ENCODE data around the gene DOK6.
"Not testable (repeated sequence)": the region's sequence is repeated elsewhere in the genome, so short reads cannot be mapped to it uniquely, and the experiment has no call there.

DOK6 gene

GRCh38 chr18:69628774-69629359, 228.2 kb downstream of the DOK6 start:
- DNase-seq: peak; percentile 19

DNA sequence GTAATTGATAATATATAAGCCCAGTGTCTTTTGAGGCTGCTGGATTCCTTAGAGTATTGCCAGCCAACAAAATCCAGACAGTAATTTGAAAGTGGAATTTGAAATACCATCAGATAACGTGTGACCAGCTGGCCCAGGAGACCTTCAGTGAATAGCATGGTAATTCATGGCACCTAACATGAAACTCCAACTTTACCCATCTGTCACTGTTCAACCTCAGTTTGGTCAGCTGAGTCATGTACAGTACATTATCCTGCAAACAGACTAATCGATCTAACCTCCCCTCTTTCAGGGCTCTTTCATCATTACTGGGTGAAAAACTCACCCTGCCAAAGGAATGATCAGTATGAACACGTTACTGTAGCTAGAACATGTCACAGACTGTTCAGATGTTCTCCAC, 230.6 kb downstream of the DOK6 start:
- DNase-seq: peak; percentile 21

DNA sequence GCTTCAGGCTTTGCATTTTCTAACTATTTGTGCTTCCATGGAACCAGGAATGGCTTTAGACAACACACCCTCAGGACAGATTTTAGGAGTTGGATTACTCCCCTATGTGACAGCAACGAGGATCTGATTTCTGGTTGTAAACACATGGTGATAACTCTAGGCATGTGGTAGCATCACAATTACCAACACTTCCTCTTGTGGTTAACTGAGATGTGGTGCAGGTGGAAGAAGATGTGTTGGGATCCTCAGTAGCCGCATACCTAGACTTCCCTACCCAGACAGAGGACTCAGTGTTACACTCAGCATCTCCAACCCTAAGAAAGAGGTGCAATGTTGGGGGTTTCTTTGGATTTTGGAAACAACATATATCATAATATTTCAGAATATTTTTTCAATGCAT, 234.8 kb downstream of the DOK6 start:
- DNase-seq: peak; percentile 74

DNA sequence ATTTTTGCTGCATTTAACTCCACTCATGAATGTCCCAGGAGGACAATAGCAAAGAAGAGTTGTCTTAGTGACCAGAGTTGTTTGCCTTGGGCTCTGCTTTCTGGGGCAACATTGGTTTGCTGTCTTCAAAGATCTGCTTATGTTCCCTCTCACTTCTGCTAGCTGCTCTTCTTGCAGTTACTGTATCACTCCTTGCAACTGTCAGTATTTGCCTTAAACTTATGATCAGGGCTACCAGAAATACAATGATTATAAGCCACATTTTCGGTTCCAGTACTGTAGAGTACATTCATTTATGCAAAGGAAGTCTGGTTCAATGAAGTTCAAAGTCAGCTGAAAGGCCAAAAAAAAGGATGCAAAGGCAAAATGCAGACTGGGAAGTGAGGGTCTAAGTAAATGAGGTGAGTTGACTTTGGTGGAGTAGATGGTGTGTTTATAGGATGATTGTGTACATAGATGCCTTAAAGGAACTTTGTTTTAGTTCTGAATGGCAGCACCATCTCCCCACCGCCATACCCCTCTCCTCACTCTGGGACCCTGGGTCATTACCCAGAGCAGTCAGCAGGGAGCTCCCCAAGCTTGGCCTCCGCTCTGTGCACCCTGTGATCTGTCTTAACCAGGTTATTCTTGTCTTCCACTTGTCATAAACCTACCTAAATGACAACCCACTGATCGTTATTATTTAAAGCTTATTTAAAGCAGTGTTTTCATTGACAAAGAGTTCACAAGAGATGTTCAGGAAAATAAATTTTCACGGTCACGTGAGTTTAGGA, 236.0 kb downstream of the DOK6 start:
- peak; percentile 42 for DNase-seq

- DNase-seq: no peak
Observed at GRCh38 chr18:69638056-69638455, 237.4 kb downstream of the DOK6 start.

GRCh38 chr18:69647702-69648101, 247.0 kb downstream of the DOK6 start:
- DNase-seq: peak; percentile 80

DNA sequence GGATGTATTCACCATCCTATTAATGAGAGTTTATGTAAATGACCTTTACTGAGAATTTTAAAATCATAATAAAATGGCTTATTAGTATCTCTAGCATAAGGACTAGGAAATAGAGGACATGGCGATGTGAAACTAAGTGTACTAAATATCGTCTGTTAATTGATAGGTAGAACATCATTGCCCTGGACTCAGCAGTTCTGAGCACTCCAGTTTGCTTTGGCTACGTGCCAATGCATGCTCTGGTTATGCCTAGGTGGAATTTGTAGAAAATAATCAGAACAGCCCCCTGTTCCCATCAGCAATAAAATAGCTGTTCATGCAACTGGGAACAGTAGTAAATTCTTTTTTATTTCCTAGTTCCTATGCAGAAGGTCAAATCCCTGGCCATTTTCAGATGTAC, 247.8 kb downstream of the DOK6 start:
- DNase-seq: peak; percentile 88

GRCh38 chr18:69649684-69650083, 249.0 kb downstream of the DOK6 start:
- DNase-seq: no peak

DNA sequence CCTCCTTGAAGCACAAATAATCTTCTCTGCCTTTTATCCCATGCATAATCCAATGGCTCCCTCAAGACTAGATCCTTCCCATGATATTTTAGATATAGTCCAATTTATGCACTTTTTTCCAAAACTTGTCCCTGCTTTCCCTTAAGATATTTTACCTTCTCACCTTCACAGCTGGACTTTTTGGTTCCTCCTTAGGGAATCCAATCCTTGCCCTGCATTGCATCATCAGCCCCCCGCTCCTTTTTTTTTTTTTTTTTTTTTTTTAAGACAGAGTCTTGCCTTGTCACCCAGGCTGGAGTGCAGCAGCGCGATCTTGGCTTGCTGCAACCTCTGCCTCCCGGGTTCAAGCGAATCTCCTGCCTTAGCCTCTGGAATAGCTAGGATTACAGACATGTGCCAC, 250.6 kb downstream of the DOK6 start:
- no peak for DNase-seq

DNA sequence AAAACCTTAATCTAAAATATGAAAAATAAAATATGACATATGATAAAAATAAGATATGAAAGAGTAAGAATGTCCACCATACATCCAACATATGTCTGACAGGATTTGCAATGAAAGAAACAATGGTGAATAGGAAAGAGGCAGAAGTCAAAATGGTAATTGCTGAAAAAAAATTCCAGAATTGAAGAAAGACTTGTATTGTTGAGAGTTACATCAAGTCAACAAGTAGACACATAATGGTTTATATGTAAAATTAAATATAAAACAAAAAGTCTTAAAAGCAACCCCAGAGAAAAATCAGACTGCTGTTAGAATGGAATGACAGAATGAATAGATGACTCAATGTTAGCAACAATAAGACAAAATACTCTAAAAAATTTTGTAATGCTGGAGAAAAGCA, 255.1 kb downstream of the DOK6 start:
- no peak for DNase-seq

DNA sequence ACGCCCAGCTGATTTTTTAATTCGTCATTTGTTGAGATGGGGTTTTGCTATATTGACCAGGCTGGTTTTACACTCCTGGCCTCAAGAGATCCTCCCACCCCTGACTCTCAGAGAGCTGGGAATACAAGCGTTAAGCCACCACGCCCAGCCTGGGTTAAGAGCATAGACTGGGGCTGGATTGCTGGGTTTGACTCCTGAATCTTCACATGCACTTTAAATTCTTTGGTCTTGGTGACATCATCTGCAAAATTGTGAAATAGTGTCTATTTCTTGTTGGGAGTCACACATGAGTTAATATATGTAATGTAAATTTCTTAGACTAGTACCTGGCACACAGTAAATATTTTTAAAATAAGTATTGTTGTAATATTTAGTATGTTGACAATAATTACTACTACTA, 257.4 kb downstream of the DOK6 start:
- DNase-seq: peak; percentile 67

- no peak for DNase-seq
Observed at GRCh38 chr18:69658685-69659084, 258.0 kb downstream of the DOK6 start.

DNA sequence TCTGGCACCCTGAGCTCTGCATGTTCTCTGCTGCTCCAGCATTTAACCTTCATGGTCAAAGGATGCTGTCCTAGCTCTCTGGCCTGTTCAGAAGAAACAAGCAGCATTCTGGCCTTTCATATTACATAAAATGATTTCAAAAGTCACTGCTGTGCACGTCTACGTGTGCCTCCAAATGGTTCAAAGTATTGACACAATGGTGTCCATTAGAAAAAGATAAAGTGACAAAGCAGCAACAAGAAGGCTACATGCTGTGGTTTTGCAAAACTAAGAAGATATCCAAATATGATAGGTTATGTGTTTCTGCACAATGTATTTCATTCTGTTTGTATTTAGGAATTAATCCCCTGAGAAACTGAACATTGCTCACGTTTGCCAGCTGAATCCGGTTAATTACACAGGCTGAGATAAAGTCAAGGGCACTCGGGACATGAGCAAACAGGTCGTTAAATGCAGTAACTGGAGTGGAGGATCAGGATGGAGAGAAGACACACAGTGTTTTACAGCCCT, 258.5 kb downstream of the DOK6 start:
- DNase-seq: peak; percentile 95

DNA sequence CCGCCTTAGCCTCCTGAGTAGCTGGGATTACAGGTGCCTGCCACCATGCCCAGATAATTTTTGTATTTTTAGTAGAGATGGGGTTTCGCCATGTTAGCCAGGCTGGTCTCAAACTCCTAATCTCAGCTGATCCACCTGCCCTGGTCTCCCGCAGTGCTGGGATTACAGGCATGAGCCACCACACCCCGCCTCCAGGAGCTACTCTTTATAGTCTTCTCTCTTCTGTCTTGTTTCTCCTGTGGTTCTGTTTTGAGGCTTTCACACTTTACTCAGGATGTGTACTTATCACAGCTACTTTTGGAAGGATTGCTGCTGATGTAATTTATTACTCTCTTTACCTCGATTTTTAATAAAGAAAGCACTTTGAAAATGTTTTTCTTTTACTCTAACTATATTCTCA, 261.4 kb downstream of the DOK6 start:
- DNase-seq: not testable (repeated sequence)

DNA sequence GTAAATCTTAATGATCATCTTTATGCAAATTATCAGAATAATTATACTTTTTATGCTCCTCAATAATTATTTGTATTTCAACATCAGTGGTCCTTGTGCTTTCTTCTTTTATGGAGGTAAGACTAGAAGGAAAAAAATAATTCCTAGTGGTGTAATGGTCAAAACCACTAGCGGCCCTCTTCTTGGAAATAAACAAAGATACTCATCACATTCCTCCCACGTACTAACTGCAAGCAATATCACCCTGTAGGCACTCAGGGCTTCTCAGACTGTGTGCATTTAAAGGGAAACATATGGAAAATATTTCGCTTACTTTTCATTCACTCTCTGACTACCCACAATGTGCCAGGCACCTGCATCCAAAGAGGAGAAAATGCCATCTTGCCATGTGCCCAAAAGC, 263.7 kb downstream of the DOK6 start:
- DNase-seq: no peak

- DNase-seq: no peak
Observed at GRCh38 chr18:69674292-69674877, 273.7 kb downstream of the DOK6 start.

GRCh38 chr18:69674966-69675365, 274.3 kb downstream of the DOK6 start:
- no peak for DNase-seq

- no peak for DNase-seq
Observed at GRCh38 chr18:69677595-69677994, 276.9 kb downstream of the DOK6 start.

DNA sequence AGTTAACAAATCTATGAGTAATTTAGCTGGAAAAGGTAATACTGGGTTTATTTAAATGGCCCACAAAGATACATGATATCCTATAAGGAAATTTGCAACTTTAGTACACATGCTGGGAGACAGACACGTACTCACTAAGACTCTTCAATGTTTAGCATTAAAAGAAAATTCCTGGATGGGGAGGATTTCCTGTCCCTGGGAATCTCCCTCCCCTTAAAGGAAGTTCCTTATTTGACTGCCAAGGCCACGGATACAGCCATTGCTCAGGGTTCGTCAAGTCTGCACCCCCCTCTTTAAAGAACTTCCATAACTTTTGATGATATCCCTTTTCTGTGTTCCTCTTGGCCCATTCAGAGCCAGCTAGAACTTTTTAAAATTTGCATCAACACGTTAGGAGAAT, 279.4 kb downstream of the DOK6 start:
- no peak for DNase-seq

DNA sequence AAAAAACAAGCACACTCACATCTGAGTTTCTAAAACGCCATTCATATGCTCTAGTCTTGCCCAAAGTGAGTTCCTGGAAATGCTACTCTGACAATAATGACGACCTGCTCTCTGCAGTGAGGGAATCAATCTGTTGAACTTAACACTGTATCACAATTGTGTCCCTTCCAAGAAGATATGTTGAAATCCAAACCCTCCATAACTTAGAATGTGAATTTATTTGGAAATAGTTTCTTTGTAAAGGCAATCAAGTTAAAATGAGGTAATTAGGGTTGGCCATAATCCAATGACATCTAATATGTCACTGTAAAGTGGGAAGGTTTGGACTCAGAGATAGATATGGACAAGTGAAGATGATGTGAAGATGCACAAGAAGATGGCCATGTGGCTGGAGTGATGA, 282.5 kb downstream of the DOK6 start:
- no peak for DNase-seq

DNA sequence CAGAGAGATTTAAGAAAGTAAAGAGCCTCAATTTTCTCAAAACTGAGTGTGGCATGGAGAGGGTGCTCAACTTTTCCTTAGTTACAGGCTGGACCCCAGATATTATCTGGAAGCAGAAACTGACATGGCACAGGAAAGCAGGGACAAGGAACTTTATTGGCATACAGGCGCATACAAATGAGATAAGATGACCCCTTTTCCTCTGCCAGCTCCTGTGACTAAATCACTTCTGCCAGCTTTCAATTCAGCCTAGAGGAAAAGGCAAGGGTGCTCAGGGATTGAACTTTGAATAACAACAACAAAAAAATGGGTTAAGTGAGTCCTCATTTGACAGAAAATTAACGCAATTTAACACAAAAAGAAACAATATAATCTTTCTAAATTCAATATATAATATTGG, 284.1 kb downstream of the DOK6 start:
- no peak for DNase-seq

GRCh38 chr18:69686861-69687260, 286.2 kb downstream of the DOK6 start:
- DNase-seq: no peak

GRCh38 chr18:69689121-69689759, 288.6 kb downstream of the DOK6 start:
- no peak for DNase-seq

All from DMS53 (cell line).